GM10248 (cell line): Measurements from ENCODE around the gene ZNF74.

Experiments used
- CTCF ChIA-PET: fragments of 300-600 bp; sonication (Branson Sonifier 250); formaldehyde crosslinking; extraction: SDS; loops from one replicate; lab custom pipeline; 2021; ENCODE audit warnings: antibody characterized with exemption; lab: Yijun Ruan, JAX
- POLR2A ChIA-PET: fragments of 350-650 bp; sonication (Branson Sonifier 250); formaldehyde crosslinking; extraction: SDS; loops from one replicate; lab custom pipeline; 2020; ENCODE audit warnings: antibody characterized with exemption; lab: Yijun Ruan, JAX
- DNase-seq: peaks from one replicate; pipeline ENCODE4 v3.0.0; 2012; ENCODE audit errors: extremely low spot score
- TF ChIP-seq, protein P1 (sequence below): IDR thresholded peaks from 2 replicates; pipeline ENCODE4 v1.5.1; 2012; ENCODE audit warnings: mild to moderate bottlenecking, low read depth; ENCODE audit errors: extremely low read depth, missing control alignments, control extremely low read depth

ZNF74 gene

DNA sequence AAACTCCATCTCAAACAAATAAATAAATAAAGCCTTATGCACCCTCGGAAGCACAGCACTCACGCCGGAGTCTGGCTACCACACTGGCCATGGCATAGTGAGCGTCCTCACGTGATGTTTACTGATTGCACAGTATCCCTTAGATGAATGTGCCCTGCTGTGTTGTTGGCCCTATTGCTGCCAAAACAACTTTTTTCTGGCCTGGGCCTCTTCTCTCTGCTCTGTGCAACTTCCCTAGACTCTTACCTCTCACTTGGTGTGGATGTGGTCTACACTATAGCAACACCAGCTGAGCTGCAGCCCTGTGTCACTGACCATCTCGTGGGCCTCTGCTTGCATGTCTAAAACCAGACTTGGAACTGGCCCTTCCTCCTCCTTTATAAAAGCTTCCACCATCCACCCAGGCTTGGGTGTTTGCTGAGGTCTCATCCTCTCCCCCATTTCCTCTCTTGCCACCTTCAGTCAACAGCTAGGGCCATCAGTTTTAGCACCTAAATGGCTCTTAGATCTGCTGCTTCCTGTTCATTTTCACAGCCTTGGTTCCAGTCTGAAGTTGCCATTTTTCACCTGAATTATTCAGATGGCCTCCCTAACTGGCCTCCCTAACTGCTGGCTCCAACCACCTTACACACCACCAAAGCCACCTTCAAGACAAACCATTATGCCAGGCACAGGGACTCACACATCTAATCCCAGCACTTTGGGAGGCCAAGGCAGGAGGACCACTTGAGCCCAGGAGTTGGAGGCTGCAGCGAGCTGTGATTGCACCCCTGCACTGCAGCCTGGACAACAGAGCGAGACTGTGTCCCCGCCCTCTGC lies 9.2 kb downstream of the ZNF74 start:
- TF ChIP-seq, protein P1, sequence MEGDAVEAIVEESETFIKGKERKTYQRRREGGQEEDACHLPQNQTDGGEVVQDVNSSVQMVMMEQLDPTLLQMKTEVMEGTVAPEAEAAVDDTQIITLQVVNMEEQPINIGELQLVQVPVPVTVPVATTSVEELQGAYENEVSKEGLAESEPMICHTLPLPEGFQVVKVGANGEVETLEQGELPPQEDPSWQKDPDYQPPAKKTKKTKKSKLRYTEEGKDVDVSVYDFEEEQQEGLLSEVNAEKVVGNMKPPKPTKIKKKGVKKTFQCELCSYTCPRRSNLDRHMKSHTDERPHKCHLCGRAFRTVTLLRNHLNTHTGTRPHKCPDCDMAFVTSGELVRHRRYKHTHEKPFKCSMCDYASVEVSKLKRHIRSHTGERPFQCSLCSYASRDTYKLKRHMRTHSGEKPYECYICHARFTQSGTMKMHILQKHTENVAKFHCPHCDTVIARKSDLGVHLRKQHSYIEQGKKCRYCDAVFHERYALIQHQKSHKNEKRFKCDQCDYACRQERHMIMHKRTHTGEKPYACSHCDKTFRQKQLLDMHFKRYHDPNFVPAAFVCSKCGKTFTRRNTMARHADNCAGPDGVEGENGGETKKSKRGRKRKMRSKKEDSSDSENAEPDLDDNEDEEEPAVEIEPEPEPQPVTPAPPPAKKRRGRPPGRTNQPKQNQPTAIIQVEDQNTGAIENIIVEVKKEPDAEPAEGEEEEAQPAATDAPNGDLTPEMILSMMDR = no peak
- DNase-seq = no peak
- POLR2A ChIA-PET = no interaction called here
- CTCF ChIA-PET = interaction anchor here (1.1 to 1.6 kb wide), 2 partner anchors 8 to 11 kb away, joined by 3 read pairs; no protein-coding TSS in a partner anchor

DNA sequence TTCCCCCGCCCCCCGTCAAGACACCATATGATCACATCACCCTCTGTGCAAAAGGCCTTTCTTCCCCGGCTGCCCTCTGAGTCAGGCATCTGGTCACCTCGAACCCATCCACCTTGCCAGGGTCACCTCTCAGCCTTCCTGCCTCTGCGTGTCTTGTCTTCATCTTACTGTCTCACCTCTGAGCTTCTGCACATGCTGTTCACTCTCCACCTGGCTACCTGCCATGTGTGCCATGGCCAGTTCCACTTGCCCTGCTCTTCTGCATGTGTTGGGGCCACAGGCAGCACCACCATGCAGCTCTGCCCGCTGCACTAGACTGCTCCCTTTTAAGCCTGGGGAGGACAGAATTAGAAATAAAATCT lies 9.8 kb downstream of the ZNF74 start:
- ChIA-PET CTCF (interaction anchor here (1.1 to 1.6 kb wide), 2 partner anchors 9 to 12 kb away, joined by 3 read pairs; no protein-coding TSS in a partner anchor), POLR2A (no interaction called here)
- no peak for DNase-seq

DNA sequence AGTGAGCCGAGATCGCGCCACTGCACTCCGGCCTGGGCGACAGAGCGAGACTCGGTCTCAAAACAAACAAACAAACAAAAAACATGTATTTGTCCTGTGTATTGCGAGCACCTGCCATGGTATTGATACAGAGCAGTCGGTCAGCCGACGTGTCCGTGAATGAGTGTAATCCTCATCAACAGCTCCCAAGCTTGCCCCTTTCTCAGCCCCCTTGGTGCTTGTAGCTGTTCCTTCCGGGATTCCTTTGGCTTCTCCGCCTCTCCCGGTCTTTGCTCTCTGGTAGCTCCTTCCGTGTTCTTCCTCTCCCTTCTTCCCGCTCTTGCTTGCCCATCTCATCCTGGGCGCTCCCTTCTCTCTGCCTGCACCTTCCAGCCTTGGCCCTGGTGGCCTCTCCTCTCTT lies 10.9 kb downstream of the ZNF74 start:
- no peak for DNase-seq
- POLR2A ChIA-PET = no interaction called here
- TF ChIP-seq, protein P1 = no peak
- CTCF ChIA-PET = interaction anchor here (0.8 kb wide), 1 partner anchor 27 kb away, joined by 3 read pairs; no protein-coding TSS in a partner anchor

More for the DNA sequence above, 9.8 kb downstream of the ZNF74 start:
- TF ChIP-seq, protein P1 = no peak

DNA sequence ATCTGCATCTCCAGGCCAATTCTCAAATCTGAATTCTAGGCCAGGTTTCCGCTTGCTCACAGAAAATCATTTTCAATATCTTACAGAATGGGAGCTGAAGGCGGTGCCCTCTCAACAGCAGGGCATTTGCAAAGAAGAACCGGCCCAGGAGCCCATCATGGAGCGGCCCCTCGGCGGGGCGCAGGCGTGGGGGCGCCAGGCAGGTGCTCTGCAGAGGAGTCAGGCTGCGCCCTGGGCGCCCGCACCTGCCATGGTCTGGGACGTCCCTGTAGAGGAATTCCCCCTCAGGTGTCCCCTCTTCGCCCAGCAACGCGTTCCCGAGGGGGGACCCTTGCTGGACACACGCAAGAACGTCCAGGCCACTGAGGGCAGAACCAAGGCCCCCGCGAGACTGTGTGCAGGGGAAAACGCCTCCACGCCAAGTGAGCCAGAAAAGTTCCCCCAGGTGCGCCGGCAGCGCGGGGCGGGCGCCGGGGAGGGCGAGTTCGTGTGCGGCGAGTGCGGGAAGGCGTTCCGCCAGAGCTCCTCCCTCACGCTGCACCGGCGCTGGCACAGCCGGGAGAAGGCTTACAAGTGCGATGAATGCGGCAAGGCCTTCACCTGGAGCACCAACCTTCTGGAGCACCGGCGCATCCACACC lies 11.5 kb downstream of the ZNF74 start:
- TF ChIP-seq, protein P1 = no peak
- ChIA-PET POLR2A (no interaction called here), CTCF (no interaction called here)
- no peak for DNase-seq

DNA sequence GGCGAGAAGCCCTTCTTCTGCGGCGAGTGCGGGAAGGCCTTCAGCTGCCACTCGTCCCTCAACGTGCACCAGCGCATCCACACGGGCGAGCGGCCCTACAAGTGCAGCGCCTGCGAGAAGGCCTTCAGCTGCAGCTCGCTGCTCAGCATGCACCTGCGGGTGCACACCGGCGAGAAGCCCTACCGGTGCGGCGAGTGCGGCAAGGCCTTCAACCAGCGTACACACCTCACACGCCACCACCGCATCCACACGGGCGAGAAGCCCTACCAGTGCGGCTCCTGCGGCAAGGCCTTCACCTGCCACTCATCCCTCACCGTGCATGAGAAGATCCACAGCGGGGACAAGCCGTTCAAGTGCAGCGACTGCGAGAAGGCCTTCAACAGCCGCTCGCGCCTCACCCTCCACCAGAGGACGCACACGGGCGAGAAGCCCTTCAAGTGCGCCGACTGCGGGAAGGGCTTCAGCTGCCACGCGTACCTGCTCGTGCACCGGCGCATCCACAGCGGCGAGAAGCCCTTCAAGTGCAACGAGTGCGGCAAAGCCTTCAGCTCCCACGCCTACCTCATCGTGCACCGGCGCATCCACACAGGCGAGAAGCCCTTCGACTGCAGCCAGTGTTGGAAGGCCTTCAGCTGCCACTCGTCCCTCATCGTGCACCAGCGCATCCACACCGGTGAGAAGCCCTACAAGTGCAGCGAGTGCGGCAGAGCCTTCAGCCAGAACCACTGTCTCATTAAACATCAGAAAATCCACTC lies 12.2 kb downstream of the ZNF74 start:
- ChIA-PET CTCF (interaction anchor here (0.8 kb wide), 1 partner anchor 50 kb away, joined by 3 read pairs; no protein-coding TSS in a partner anchor), POLR2A (no interaction called here)
- TF ChIP-seq, protein P1 = no peak
- no peak for DNase-seq

DNA sequence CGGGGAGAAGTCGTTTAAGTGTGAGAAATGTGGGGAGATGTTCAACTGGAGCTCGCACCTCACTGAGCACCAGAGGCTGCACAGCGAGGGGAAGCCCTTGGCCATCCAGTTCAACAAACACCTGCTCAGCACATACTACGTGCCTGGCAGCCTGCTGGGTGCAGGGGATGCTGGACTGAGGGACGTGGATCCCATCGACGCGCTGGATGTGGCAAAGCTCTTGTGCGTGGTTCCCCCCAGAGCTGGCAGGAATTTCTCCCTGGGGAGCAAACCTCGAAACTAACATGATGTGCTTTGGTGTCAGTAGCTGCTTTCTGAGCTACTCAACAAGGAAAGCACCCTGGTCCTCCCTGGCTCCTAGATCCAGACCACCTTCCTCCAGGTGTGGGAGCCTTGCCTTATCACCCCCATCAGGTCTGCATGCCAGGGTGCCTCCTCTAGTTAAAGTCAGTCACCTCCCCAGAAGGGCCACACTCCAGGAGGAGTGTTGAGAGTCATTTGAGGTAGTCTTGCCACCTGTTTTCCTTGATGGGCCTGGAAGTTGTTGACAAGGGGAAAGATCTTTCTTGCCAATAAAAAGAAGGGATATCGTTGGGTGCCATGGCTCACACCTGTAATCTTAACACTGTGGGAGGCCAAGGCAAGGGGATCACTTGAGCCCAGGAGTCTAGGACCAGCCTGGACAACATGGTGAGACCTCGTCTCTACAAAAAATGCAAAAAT lies 12.9 kb downstream of the ZNF74 start:
- TF ChIP-seq, protein P1 = no peak
- DNase-seq = no peak
- ChIA-PET CTCF (interaction anchor here (0.8 to 1.8 kb wide), 2 partner anchors 8 to 50 kb away, joined by 3 to 6 read pairs; no protein-coding TSS in a partner anchor), POLR2A (no interaction called here)
